Activated naive CD4-positive, alpha-beta T cell treated with anti-CD3 and anti-CD28 coated beads, Interleukin-2, amount 50 U/mL, for 24 hours (primary cell): ENCODE data around the gene NUP133.

Experiments
- H3K27ac Mint-ChIP-seq: one replicate; pipeline ENCODE4 v1.8.0; 2021; ENCODE audit warnings: mild to moderate bottlenecking, mixed read lengths
- H3K27me3 Mint-ChIP-seq: one replicate; pipeline ENCODE4 v1.8.0; 2021; ENCODE audit warnings: mixed read lengths
- H3K36me3 Mint-ChIP-seq: one replicate; pipeline ENCODE4 v1.8.0; 2021; ENCODE audit warnings: mixed read lengths
- H3K4me1 Mint-ChIP-seq: one replicate; pipeline ENCODE4 v1.8.0; 2021; ENCODE audit warnings: mixed read lengths
- H3K4me3 Mint-ChIP-seq: one replicate; pipeline ENCODE4 v1.8.0; 2021; ENCODE audit warnings: mild to moderate bottlenecking, mixed read lengths
- H3K9me3 Mint-ChIP-seq: one replicate; pipeline ENCODE4 v1.8.0; 2021; ENCODE audit warnings: mixed read lengths

The NUP133 gene

GRCh38 chr1:229507951-229508822 is at the start of gene NUP133:
Gene NUP133 (minus strand): TSS chr1:229508341. CDS start chr1:229508249, 92 bp downstream.
- Mint-ChIP-seq H3K4me1 (peaks cover 35% of the 10 kb centered on the region), H3K27ac (peak within 1 kb of the TSS; percentile 99), H3K36me3 (no peaks in the 10 kb centered on the region), H3K4me3 (peak within 1 kb of the TSS; percentile 97), H3K27me3 (no peaks in the 10 kb centered on the region), H3K9me3 (no peaks in the 10 kb centered on the region)

GRCh38 chr1:229557200-229557850 is 49.2 kb upstream of the NUP133 start:
- H3K4me3 Mint-ChIP-seq, result peak overlapping the region; percentile 85
- H3K27me3 Mint-ChIP-seq, result no peaks in the 10 kb centered on the region
- peak overlapping the region; percentile 78 for H3K27ac Mint-ChIP-seq
- H3K9me3 Mint-ChIP-seq, result no peaks in the 10 kb centered on the region
- peaks cover 50% of the 10 kb centered on the region for H3K4me1 Mint-ChIP-seq
- H3K36me3 Mint-ChIP-seq, result no peaks in the 10 kb centered on the region

- no peaks in the 10 kb centered on the region for H3K36me3 Mint-ChIP-seq
- H3K9me3 Mint-ChIP-seq, result no peaks in the 10 kb centered on the region
- H3K27me3 Mint-ChIP-seq, result no peaks in the 10 kb centered on the region
- H3K4me1 Mint-ChIP-seq, result peaks cover 55% of the 10 kb centered on the region
- peak overlapping the region; percentile 81 for H3K27ac Mint-ChIP-seq
- H3K4me3 Mint-ChIP-seq, result no peak overlapping the region
These were observed 46.9 kb upstream of the NUP133 start for GRCh38 chr1:229554886-229555621.

- Mint-ChIP-seq H3K36me3 (no peaks in the 10 kb centered on the region), H3K9me3 (no peaks in the 10 kb centered on the region), H3K4me3 (no peak overlapping the region), H3K27me3 (no peaks in the 10 kb centered on the region), H3K27ac (peak overlapping the region; percentile 6), H3K4me1 (peaks cover 52% of the 10 kb centered on the region)
These were observed 45.5 kb upstream of the NUP133 start for GRCh38 chr1:229553621-229554130.

GRCh38 chr1:229552732-229553131 is 44.6 kb upstream of the NUP133 start:
- H3K9me3 Mint-ChIP-seq, result no peaks in the 10 kb centered on the region
- H3K27me3 Mint-ChIP-seq, result no peaks in the 10 kb centered on the region
- no peak overlapping the region for H3K27ac Mint-ChIP-seq
- H3K36me3 Mint-ChIP-seq, result no peaks in the 10 kb centered on the region
- H3K4me1 Mint-ChIP-seq, result peaks cover 51% of the 10 kb centered on the region
- no peak overlapping the region for H3K4me3 Mint-ChIP-seq

- Mint-ChIP-seq H3K36me3 (no peaks in the 10 kb centered on the region), H3K4me3 (no peak overlapping the region), H3K4me1 (peaks cover 34% of the 10 kb centered on the region), H3K9me3 (no peaks in the 10 kb centered on the region), H3K27ac (no peak overlapping the region), H3K27me3 (no peaks in the 10 kb centered on the region)
These were observed 42.8 kb upstream of the NUP133 start for GRCh38 chr1:229550812-229551567.

- H3K27me3 Mint-ChIP-seq, result no peaks in the 10 kb centered on the region
- H3K36me3 Mint-ChIP-seq, result peaks cover 12% of the 10 kb centered on the region
- H3K4me3 Mint-ChIP-seq, result no peak overlapping the region
- no peak overlapping the region for H3K27ac Mint-ChIP-seq
- no peaks in the 10 kb centered on the region for H3K9me3 Mint-ChIP-seq
- H3K4me1 Mint-ChIP-seq, result peaks cover 21% of the 10 kb centered on the region
These were observed 39.4 kb upstream of the NUP133 start for GRCh38 chr1:229547542-229547941.

GRCh38 chr1:229544587-229544986 is 36.4 kb upstream of the NUP133 start:
- Mint-ChIP-seq H3K27me3 (no peaks in the 10 kb centered on the region), H3K36me3 (peaks cover 18% of the 10 kb centered on the region), H3K4me1 (peaks cover 21% of the 10 kb centered on the region), H3K9me3 (no peaks in the 10 kb centered on the region), H3K27ac (no peak overlapping the region), H3K4me3 (no peak overlapping the region)

GRCh38 chr1:229539863-229540506 is 31.8 kb upstream of the NUP133 start:
- Mint-ChIP-seq H3K27me3 (no peaks in the 10 kb centered on the region), H3K9me3 (no peaks in the 10 kb centered on the region), H3K4me3 (no peak overlapping the region), H3K36me3 (peaks cover 30% of the 10 kb centered on the region), H3K27ac (no peak overlapping the region), H3K4me1 (peaks cover 19% of the 10 kb centered on the region)

GRCh38 chr1:229538945-229539344 is 30.8 kb upstream of the NUP133 start:
- Mint-ChIP-seq H3K36me3 (peaks cover 32% of the 10 kb centered on the region), H3K27me3 (no peaks in the 10 kb centered on the region), H3K4me1 (peaks cover 19% of the 10 kb centered on the region), H3K4me3 (no peak overlapping the region), H3K27ac (no peak overlapping the region), H3K9me3 (no peaks in the 10 kb centered on the region)

GRCh38 chr1:229537894-229538293 is 29.8 kb upstream of the NUP133 start:
- Mint-ChIP-seq H3K4me1 (peaks cover 11% of the 10 kb centered on the region), H3K36me3 (peaks cover 27% of the 10 kb centered on the region), H3K9me3 (no peaks in the 10 kb centered on the region), H3K27ac (peak overlapping the region; percentile 25), H3K4me3 (no peak overlapping the region), H3K27me3 (no peaks in the 10 kb centered on the region)

GRCh38 chr1:229536982-229537381 is 28.8 kb upstream of the NUP133 start:
- H3K4me1 Mint-ChIP-seq, result peaks cover 3% of the 10 kb centered on the region
- no peak overlapping the region for H3K27ac Mint-ChIP-seq
- H3K4me3 Mint-ChIP-seq, result no peak overlapping the region
- H3K36me3 Mint-ChIP-seq, result peaks cover 25% of the 10 kb centered on the region
- H3K9me3 Mint-ChIP-seq, result no peaks in the 10 kb centered on the region
- H3K27me3 Mint-ChIP-seq, result no peaks in the 10 kb centered on the region

- H3K4me3 Mint-ChIP-seq, result no peak overlapping the region
- H3K9me3 Mint-ChIP-seq, result no peaks in the 10 kb centered on the region
- H3K36me3 Mint-ChIP-seq, result peaks cover 23% of the 10 kb centered on the region
- H3K27me3 Mint-ChIP-seq, result no peaks in the 10 kb centered on the region
- no peak overlapping the region for H3K27ac Mint-ChIP-seq
- no peaks in the 10 kb centered on the region for H3K4me1 Mint-ChIP-seq
These were observed 27.1 kb upstream of the NUP133 start for GRCh38 chr1:229535230-229535629.

- Mint-ChIP-seq H3K9me3 (no peaks in the 10 kb centered on the region), H3K27me3 (no peaks in the 10 kb centered on the region), H3K27ac (no peak overlapping the region), H3K4me1 (no peaks in the 10 kb centered on the region), H3K36me3 (peaks cover 24% of the 10 kb centered on the region), H3K4me3 (no peak overlapping the region)
These were observed 23.2 kb upstream of the NUP133 start for GRCh38 chr1:229531326-229531725.
